NCI-H69 (cell line): Measurements from ENCODE around the gene PPP2R2B.

Source experiments
- DNase-seq: peaks from one replicate; lab custom pipeline; 2025; lab: John Stamatoyannopoulos, UW

PPP2R2B gene

DNA sequence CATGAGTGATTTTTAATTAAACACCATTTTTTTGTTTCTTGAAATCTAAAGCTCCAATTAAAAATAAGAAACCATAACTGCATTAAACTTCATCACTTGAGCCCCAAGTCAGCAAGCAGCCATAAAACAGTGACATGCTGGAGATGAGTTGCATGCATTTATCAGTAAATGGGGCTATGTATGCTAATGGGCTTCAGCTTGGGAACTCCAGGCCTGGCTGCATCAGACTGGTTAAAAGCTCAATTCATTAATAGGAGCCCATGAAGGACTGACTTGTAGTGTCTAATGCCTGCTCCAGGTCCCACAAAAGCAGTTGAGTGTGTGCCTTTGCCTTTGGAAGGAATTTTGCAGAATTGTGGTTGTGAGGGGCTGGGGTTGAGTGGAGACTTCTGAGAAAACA, 328.9 kb downstream of the PPP2R2B start:
- DNase-seq: no peak

- DNase-seq: peak; percentile 85
Observed at GRCh38 chr5:146548781-146549449, 329.6 kb downstream of the PPP2R2B start.

GRCh38 chr5:146544232-146544631, 334.3 kb downstream of the PPP2R2B start:
- DNase-seq: no peak

DNA sequence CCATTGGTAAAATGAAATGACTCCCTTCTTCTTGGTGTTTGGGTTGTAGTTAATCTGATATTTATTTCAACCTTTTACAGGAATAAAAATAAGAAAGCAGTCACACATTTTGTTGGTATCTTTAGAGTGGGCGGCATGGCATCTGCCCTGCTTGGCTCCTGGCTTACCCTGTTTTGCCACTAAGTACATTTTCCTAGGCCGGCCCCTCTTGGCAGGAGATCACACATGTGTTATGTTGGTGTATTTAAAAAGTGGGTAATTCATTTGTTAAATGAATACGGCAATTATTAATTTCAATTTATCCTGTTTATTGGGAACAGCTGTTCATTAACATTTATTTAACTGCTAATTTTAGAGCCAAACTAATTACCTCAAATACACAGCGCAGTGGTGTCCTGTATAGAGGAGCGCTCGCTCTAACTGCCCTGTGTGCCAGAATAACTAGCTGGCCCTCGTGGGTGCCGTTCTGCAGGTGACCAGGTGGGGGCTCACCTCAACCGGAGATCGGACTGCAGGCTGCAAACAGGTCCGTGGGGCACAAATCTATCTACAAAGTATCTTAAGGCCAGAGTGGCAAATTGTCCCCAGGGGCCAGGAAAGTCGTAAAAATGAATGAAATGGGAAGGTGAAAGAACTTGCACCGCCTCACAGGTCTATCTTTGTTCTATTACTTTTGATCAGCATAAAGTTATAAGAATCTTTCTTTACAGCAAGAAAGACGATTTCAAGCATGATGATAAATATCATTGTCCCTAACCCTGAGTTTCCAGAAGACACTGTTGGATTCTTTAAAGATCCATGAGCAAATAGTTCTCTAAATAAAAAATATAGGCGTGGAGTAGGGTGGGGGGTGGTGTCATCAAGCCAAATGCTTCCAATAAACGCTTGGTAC, 336.4 kb downstream of the PPP2R2B start:
- DNase-seq: peak; percentile 81

GRCh38 chr5:146540414-146540813, 338.1 kb downstream of the PPP2R2B start:
- peak; percentile 25 for DNase-seq

DNA sequence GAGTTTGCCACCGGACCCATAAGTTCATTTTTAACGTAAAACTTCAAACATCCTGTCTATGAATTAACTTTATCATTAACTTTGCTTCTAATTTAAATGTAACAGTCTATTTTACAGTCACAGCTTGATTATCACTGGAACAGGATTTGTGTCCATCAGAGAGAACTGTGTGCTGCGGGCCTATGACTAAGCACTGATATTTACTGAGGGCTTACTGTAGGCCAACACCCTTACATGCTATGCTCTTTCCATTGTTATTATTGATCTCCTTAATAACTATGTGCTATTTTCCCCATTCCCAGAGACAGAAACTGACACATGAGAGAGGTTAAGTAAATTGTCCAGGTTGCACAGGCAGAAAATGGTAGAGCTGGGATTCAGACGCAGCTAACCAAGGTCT, 338.6 kb downstream of the PPP2R2B start:
- no peak for DNase-seq

DNA sequence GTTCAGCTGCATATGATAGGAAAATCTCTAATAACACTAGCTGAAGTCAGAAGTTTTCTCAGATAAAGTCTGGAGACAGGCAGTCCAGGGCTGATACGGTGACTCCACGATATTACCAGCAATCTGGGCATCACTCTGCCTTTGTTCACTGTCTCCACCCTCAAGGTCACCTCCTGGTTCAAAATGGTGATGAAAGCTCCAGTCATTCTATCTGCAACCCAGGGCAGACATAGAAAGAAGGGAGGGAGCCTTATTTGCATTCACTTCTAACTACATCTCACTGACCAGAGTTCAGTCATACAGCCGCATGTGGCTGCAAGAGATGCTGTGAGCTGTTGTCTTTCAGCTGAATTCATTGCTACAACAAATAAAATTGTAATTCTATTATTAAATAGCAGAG, 340.1 kb downstream of the PPP2R2B start:
- DNase-seq: no peak

GRCh38 chr5:146533882-146534281, 344.7 kb downstream of the PPP2R2B start:
- DNase-seq: no peak

- peak; percentile 84 for DNase-seq
Observed at GRCh38 chr5:146533260-146533857, 345.2 kb downstream of the PPP2R2B start.
